Heart right ventricle (tissue), 16 donors: ENCODE data around the gene UQCRQ. TPM values are rescaled to one million over a fixed set of nuclear protein-coding genes. Genes with fewer than 3 reads are reported as not detected.

Experiments
- ATAC-seq, 8 donors: fragments of 200-7000 bp; cut with Tn5 transposase; one replicate each; pipeline ENCODE4 v1.9.1; 2020; ENCODE audit warnings: mild to moderate bottlenecking in 8 of 8, moderate library complexity in 8 of 8, moderate number of reproducible peaks in 1 of 8
- DNase-seq, 2 donors: peaks; one replicate each; pipeline ENCODE4 v3.0.0-alpha.2; 2020
- H3K27ac ChIP-seq, 10 donors: fragments of 200-600 bp; sonication (generic) in 2 of 10; one replicate each; pipeline versions ENCODE4 v1.5.0 to v1.8.0; 2020 to 2022; ENCODE audit warnings: mild to moderate bottlenecking in 3 of 10
- H3K27me3 ChIP-seq, 7 donors: fragments of 200-600 bp; one replicate each; pipeline ENCODE4 v1.8.0; 2021 to 2022; ENCODE audit warnings: mild to moderate bottlenecking in 2 of 7
- H3K36me3 ChIP-seq, 9 donors: fragments of 200-600 bp; sonication (generic) in 1 of 9; one replicate each; pipeline versions ENCODE4 v1.5.0 to v1.8.0; 2020 to 2022; ENCODE audit warnings: mild to moderate bottlenecking in 2 of 9
- H3K4me1 ChIP-seq, 9 donors: fragments of 200-600 bp; sonication (generic) in 1 of 9; one replicate each; pipeline versions ENCODE4 v1.5.0 to v1.8.0; 2020 to 2022; ENCODE audit warnings: mild to moderate bottlenecking in 4 of 9
- H3K4me3 ChIP-seq, 10 donors: fragments of 200-600 bp; sonication (generic) in 2 of 10; one replicate each; pipeline versions ENCODE4 v1.5.0 to v1.8.0; 2020 to 2022; ENCODE audit warnings: mild to moderate bottlenecking in 7 of 10, moderate library complexity in 2 of 10
- H3K9me3 ChIP-seq, 11 donors: fragments of 200-600 bp in 10 of 11; sonication (generic) in 2 of 11; one replicate each; pipeline versions ENCODE4 v1.5.0 to v1.8.0; 2013 to 2022; ENCODE audit warnings: mild to moderate bottlenecking in 2 of 11, control low read depth in 1 of 11, moderate library complexity in 1 of 11
- WGBS, 2 donors: extraction: QIAGEN DNeasy Blood & Tissue Kit; methylation state at CpG; one replicate each; pipeline ENCODE4 v1.1.7; 2013; ENCODE audit warnings: inconsistent platforms in 1 of 2; 5-methylcytosine and 5-hydroxymethylcytosine counted together
- intact Hi-C, 10 donors: fragments of 100-400 bp; cut with DNase I; formaldehyde crosslinking; loops; one replicate each; pipeline versions ENCODE4 v1.11.1 to v1.14.2; 2022
- polyA plus RNA-seq, 2 donors: library from polyadenylated mRNA; stranded (reverse); fragments of 200-250 nt; gene quantifications; one replicate each; pipeline ENCODE4 v1.2.3, GENCODE V29; 2013
- total RNA-seq, 10 donors: library from RNA; stranded (reverse); fragmentation: NEBNext Ultra II Directional in 3 of 10; extraction: Animal tissue kit (Norgen Biotek cat#: 25700) in 3 of 10; gene quantifications; one replicate each; pipeline versions ENCODE4 v1.2.1 to v1.2.4, GENCODE V29; 2021 to 2023
- TF ChIP-seq, protein P1 (sequence below), 9 donors: fragments of 200-600 bp; sonication (generic) in 2 of 9; IDR thresholded peaks; one replicate each; pipeline versions ENCODE4 v1.5.0 to v1.8.0; 2021 to 2022; ENCODE audit warnings: antibody characterized with exemption in 9 of 9, mild to moderate bottlenecking in 5 of 9, moderate library complexity in 1 of 9
- donor health status: Arrhythmogenic right ventricular cardiomyopathy.
- donor health status: ischemic (EF 13 %, LVEDD 7.1; RV severe dilation, severe dysfunction).
- donor health status: healthy with polysubstance abuse.
- donor health status: DM: no; HTN: yes; CAD: no.
- donor health status: DM: no; HTN: no; CAD: no.
- donor health status: ischemic (EF 25% LVEDD 6.9; RV normal size, moderate dysfunction).
- donor health status: ischemic (EF 25% LVEDD 5.7; RV mildly dilated, moderate dysfunction).
- donor health status: healthy.
- donor health status: DM: yes; HTN: yes; CAD: no.
- donor health status: Ischemic cardiomyopathy.
- donor health status: ischemic (EF 35%, LVEDD 5.7; RV mildly dilated, moderate dysfunction).
- donor health status: nonischemic (EF 11% LVEDD 7.7; RV severe dilation, severe dysfunction).
- donor health status: DM: yes; HTN: yes; CAD: no.
- donor health status: PGD.
- donor health status: ischemic (EF 29% LVEDD 5.4; RV normal size, mild dysfunction).
- donor health status: nonischemic (EF 23%, LVEDD 6.1; RV moderate dilation, normal function).

The UQCRQ gene
- total and polyA plus RNA-seq, 12 donors: 824 to 1,962 (median 1,664) TPM

DNA sequence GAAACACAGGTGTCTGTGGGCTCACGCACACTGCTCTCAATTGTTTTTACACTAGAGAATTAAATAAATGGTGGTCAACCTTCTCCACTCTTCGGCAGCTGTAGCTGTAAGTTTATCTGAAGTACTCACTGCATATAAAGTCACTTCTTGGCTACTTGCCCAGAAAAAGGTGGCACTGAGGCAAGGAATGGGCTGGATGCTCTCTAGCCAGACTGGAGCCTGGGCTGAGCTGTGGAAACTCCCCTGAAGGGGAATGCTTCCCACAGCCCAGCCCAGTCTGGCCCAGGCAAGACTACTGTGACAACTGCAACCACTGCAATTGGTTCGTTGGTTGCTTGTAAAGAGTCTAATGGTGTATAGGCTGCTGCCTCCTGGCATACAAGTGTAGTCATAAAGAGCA is 11.5 kb downstream of the UQCRQ start:
- Histone ChIP-seq H3K27ac (peak overlapping the region in 7 of 10 donors; percentile 6 to 70 (median 41)), H3K4me1 (peaks cover 0 to 37% (median 9%) of the 10 kb centered on the region in 9 donors), H3K27me3 (no peaks in the 10 kb centered on the region), H3K9me3 (no peaks in the 10 kb centered on the region), H3K36me3 (peaks cover 0 to 98% (median 44%) of the 10 kb centered on the region in 9 donors), H3K4me3 (no peak overlapping the region)
- TF ChIP-seq, protein P1, sequence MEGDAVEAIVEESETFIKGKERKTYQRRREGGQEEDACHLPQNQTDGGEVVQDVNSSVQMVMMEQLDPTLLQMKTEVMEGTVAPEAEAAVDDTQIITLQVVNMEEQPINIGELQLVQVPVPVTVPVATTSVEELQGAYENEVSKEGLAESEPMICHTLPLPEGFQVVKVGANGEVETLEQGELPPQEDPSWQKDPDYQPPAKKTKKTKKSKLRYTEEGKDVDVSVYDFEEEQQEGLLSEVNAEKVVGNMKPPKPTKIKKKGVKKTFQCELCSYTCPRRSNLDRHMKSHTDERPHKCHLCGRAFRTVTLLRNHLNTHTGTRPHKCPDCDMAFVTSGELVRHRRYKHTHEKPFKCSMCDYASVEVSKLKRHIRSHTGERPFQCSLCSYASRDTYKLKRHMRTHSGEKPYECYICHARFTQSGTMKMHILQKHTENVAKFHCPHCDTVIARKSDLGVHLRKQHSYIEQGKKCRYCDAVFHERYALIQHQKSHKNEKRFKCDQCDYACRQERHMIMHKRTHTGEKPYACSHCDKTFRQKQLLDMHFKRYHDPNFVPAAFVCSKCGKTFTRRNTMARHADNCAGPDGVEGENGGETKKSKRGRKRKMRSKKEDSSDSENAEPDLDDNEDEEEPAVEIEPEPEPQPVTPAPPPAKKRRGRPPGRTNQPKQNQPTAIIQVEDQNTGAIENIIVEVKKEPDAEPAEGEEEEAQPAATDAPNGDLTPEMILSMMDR (IDR thresholded peaks at IDR 0.05): no peak
- intact Hi-C loops: no loop called here
- ATAC-seq: peak in 7 of 8 donors; percentile 74 to 91 (median 86)
- WGBS, 2 donors: 44 to 50% methylated on average over 3 of the region's 3 CpGs
- peak; percentile 23 to 53 for DNase-seq

DNA sequence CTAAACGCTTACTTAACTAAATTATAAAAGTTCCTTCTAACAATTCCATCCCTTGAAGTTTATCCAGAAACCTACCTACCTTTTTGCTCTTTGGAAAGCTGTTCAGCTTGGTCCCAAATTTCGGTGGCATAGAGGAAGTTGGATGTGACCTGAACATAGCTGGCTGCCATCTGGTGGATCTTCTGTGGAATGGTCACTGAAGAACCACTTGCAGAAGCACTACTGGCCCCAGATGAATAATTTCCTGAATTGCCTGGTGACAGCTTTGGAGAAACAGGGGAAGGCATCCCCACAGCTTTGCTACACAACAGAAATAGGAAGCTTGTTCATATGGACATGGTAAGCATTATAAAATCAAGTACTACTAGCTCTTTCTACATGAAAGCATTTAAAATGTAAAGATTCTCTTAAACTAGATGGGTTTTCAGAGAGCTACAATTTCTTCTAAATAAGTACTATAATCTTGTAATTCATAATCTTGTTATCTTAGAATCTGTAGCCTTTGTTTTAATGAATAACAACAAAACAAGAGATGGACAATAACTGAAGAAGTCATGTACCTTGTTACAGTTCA is 16.9 kb downstream of the UQCRQ start:
- DNase-seq: peak in 1 of 2 donors; percentile 59
- H3K9me3 ChIP-seq: no peaks in the 10 kb centered on the region
- intact Hi-C loops: loop anchor here in 8 of 10 donors (1.0 to 10.0 kb wide), 6 partner anchors 51 to 499 kb away; partner anchors contain the start of gene SHROOM1 (in 7 of the 8)
- ATAC-seq: peak; percentile 72 to 91 (median 86)
- H3K4me3 ChIP-seq: no peak overlapping the region
- no peak overlapping the region for H3K27ac ChIP-seq
- WGBS, 2 donors: 32 to 39% methylated on average over 2 of the region's 2 CpGs
- peaks cover 0 to 10% (median under 1%) of the 10 kb centered on the region in 9 donors for H3K4me1 ChIP-seq
- no peaks in the 10 kb centered on the region for H3K27me3 ChIP-seq
- peaks cover 0 to 100% (median 65%) of the 10 kb centered on the region in 9 donors for H3K36me3 ChIP-seq
- TF ChIP-seq, protein P1 (IDR thresholded peaks at IDR 0.05): peak; percentile 39 to 78 (median 68)

DNA sequence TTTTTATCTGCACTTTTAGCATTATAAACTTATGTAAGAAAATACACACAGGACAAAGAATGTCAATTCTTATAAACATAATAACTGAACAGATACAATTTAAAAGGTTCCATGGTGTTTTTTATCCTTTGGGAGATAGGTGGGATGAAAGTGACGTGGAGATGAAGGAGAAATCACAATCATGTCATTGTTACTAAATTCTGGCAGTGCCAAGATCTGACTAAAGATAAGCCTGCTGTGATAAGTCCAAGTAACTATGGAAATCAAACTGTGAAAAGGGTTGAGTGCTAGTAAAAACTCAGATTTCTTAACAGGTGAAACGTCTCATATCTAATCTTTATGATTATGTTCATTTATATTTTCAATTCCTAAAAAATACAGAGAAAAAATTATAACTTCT is 18.1 kb downstream of the UQCRQ start:
- Histone ChIP-seq H3K4me1 (peaks cover 0 to 9% (median 0%) of the 10 kb centered on the region in 9 donors), H3K4me3 (no peak overlapping the region), H3K36me3 (peaks cover 0 to 100% (median 62%) of the 10 kb centered on the region in 9 donors), H3K27me3 (no peaks in the 10 kb centered on the region), H3K9me3 (no peaks in the 10 kb centered on the region), H3K27ac (no peak overlapping the region)
- no peak for DNase-seq
- TF ChIP-seq, protein P1 (IDR thresholded peaks at IDR 0.05): no peak
- ATAC-seq: no peak
- intact Hi-C loops: loop anchor here in 5 of 10 donors (5.0 to 10.0 kb wide), 4 partner anchors 52 to 500 kb away; partner anchors contain the start of gene SHROOM1 (in 3 of the 5)
- WGBS, 2 donors: 76 to 77% methylated on average over 2 of the region's 2 CpGs

DNA sequence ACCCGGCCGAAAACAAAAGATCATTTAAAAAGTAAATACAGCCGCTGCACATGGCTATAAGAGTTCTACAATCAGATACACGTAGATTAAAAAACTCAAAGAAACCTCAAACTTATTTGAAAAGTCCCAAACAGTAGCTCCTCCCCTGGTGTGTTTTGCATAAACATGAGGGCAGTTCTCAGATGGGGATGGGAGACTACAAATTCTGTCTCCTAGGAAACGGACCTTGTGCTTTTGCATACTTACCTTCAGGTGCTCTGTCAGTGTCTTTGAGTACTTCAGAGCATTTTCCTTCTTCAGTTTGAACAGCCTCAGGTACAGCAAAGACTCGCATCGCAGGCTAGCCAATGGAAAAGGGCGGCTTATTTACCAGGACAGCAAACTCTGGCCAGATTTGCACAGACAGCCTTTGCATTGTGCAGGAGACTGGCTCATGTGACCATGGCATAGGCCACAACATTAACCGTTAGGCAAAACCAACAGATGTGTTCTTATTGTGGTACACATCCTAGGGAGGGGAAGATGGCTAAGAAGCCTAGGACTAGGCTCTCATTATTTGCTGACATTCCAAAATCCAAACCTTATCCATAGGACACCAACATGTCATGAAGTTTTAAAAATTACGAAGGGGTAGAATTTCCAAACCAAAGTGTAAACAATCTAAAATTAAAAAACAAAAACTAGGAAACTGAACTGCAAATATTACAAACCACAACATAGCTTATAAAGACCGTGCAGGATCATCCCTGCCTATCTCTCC is 19.8 kb downstream of the UQCRQ start:
- no peak overlapping the region for H3K4me3 ChIP-seq
- H3K9me3 ChIP-seq: no peaks in the 10 kb centered on the region
- peaks cover 0 to 100% (median 69%) of the 10 kb centered on the region in 9 donors for H3K36me3 ChIP-seq
- TF ChIP-seq, protein P1 (IDR thresholded peaks at IDR 0.05): no peak
- H3K27ac ChIP-seq: no peak overlapping the region
- intact Hi-C loops: loop anchor here in 2 of 10 donors (5.0 to 10.0 kb wide), 3 partner anchors 131 to 501 kb away; no protein-coding TSS in a partner anchor
- WGBS, 2 donors: 93 to 96% methylated on average over 11 of the region's 11 CpGs
- no peak for ATAC-seq
- no peaks in the 10 kb centered on the region for H3K27me3 ChIP-seq
- peaks cover 0 to 9% (median 0%) of the 10 kb centered on the region in 9 donors for H3K4me1 ChIP-seq
- no peak for DNase-seq
